OCI-LY1 (cell line): ENCODE measurements around the gene MYLK2.

Experiments used
- EZH2 ChIP-seq: fragments of 200-600 bp; sonication (generic), shearing (Covaris generic); IDR thresholded peaks from 2 replicates; pipeline ENCODE4 v1.8.0; 2017; ENCODE audit warnings: borderline replicate concordance, mixed run types, mild to moderate bottlenecking, antibody characterized with exemption, low read length, moderate library complexity, mixed read lengths
- TF ChIP-seq, protein P1 (sequence below): fragments of 200-600 bp; sonication (generic), shearing (Covaris generic); IDR thresholded peaks from 2 replicates; pipeline ENCODE4 v1.5.1; 2017; ENCODE audit warnings: mild to moderate bottlenecking, antibody characterized with exemption, low read length, moderate library complexity, mixed read lengths

- TF ChIP-seq, protein P1, sequence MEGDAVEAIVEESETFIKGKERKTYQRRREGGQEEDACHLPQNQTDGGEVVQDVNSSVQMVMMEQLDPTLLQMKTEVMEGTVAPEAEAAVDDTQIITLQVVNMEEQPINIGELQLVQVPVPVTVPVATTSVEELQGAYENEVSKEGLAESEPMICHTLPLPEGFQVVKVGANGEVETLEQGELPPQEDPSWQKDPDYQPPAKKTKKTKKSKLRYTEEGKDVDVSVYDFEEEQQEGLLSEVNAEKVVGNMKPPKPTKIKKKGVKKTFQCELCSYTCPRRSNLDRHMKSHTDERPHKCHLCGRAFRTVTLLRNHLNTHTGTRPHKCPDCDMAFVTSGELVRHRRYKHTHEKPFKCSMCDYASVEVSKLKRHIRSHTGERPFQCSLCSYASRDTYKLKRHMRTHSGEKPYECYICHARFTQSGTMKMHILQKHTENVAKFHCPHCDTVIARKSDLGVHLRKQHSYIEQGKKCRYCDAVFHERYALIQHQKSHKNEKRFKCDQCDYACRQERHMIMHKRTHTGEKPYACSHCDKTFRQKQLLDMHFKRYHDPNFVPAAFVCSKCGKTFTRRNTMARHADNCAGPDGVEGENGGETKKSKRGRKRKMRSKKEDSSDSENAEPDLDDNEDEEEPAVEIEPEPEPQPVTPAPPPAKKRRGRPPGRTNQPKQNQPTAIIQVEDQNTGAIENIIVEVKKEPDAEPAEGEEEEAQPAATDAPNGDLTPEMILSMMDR, result no peak
- TF ChIP-seq EZH2, result no peak
Observed at GRCh38 chr20:31851240-31851955, 32.2 kb downstream of the MYLK2 start.
